Measurements from ENCODE around the gene ATP6V1F.

Gene ATP6V1F

GRCh38 chr7:128847721-128848211 lies 14.9 kb upstream of the ATP6V1F start:
- H3K27ac ChIP-seq = no peak overlapping the region
- TF ChIP-seq ZFX (IDR thresholded peaks at IDR 0.05; ENCODE audit: borderline replicate concordance) (no peak), CTCF (IDR thresholded peaks at IDR 0.05) (no peak)

- TF ChIP-seq CTCF (IDR thresholded peaks at IDR 0.05) = no peak
- TF ChIP-seq ZFX (IDR thresholded peaks at IDR 0.05; ENCODE audit: borderline replicate concordance) = no peak
- H3K27ac ChIP-seq = no peak overlapping the region
Observed at GRCh38 chr7:128848289-128849155, 14.1 kb upstream of the ATP6V1F start.

GRCh38 chr7:128849156-128849515 lies 13.5 kb upstream of the ATP6V1F start:
- no peak overlapping the region for H3K27ac ChIP-seq
- no peak for TF ChIP-seq CTCF (IDR thresholded peaks at IDR 0.05)
- TF ChIP-seq ZFX (IDR thresholded peaks at IDR 0.05; ENCODE audit: borderline replicate concordance) = no peak

- H3K27ac ChIP-seq = no peak overlapping the region
- no peak for TF ChIP-seq CTCF (IDR thresholded peaks at IDR 0.05)
- no peak for TF ChIP-seq ZFX (IDR thresholded peaks at IDR 0.05; ENCODE audit: borderline replicate concordance)
Observed at GRCh38 chr7:128849804-128850490, 12.7 kb upstream of the ATP6V1F start.

- no peak for TF ChIP-seq ZFX (IDR thresholded peaks at IDR 0.05; ENCODE audit: borderline replicate concordance)
- TF ChIP-seq CTCF (IDR thresholded peaks at IDR 0.05) = no peak
- H3K27ac ChIP-seq = no peak overlapping the region
Observed at GRCh38 chr7:128852537-128853254, 10.0 kb upstream of the ATP6V1F start.

- TF ChIP-seq CTCF (IDR thresholded peaks at IDR 0.05) = no peak
- no peak for TF ChIP-seq ZFX (IDR thresholded peaks at IDR 0.05; ENCODE audit: borderline replicate concordance)
- no peak overlapping the region for H3K27ac ChIP-seq
Observed at GRCh38 chr7:128853799-128854198, 8.9 kb upstream of the ATP6V1F start.

All from 22Rv1 (cell line).